A549 (cell line): ENCODE measurements around the gene FASTK.

Source experiments
- ATOH8 ChIP-seq: fragments of 250-450 bp; sonication (Bioruptor Pico); IDR thresholded peaks from 2 replicates; pipeline ENCODE4 v1.5.0; 2020; ENCODE audit warnings: low read depth, mild to moderate bottlenecking, moderate library complexity
- CBX8 ChIP-seq: fragments of 200-600 bp; sonication (generic); IDR thresholded peaks from 2 replicates; pipeline ENCODE4 v1.6.1; 2016
- CEBPB ChIP-seq, 2 experiments: fragments of >200 bp in 1 of 2; sonication (Bioruptor Twin) in 1 of 2; formaldehyde crosslinking in 1 of 2; IDR thresholded peaks; 2 replicates each; pipeline ENCODE4 v1.6.1; 2012 to 2016
- CHD2 ChIP-seq: fragments of 150-350 bp; IDR thresholded peaks from 2 replicates; pipeline ENCODE4 v1.6.1; 2014; ENCODE audit warnings: low read length; ENCODE audit not compliant: partially characterized antibody
- CHD4 ChIP-seq: fragments of 200-600 bp; sonication (generic); IDR thresholded peaks from 2 replicates; pipeline ENCODE4 v1.6.1; 2016; ENCODE audit warnings: antibody characterized with exemption, mild to moderate bottlenecking, borderline replicate concordance
- CTCF ChIP-seq: fragments of >200 bp; sonication (Bioruptor Twin); formaldehyde crosslinking; IDR thresholded peaks from 3 replicates; pipeline ENCODE4 v1.5.1; 2016
- FOSB ChIP-seq: fragments of 250-450 bp; sonication (Bioruptor Pico); IDR thresholded peaks from 2 replicates; pipeline ENCODE4 v1.5.0; 2020; ENCODE audit warnings: mild to moderate bottlenecking, moderate library complexity
- MYC ChIP-seq: IDR thresholded peaks from 2 replicates; pipeline ENCODE4 v1.6.1; 2012; ENCODE audit warnings: mild to moderate bottlenecking, inconsistent platforms, low read length, improper control_type of control experiment, borderline replicate concordance
- POLR2A ChIP-seq: IDR thresholded peaks from 2 replicates; pipeline ENCODE4 v1.6.1; 2012; ENCODE audit warnings: mild to moderate bottlenecking, low read length
- RAD21 ChIP-seq, 2 experiments: fragments of >200 bp in 1 of 2; sonication (Bioruptor Twin) in 1 of 2; formaldehyde crosslinking in 1 of 2; IDR thresholded peaks in 1 of 2; conservative IDR thresholded peaks in 1 of 2; 2 replicates in 1 of 2; 3 replicates in 1 of 2; pipeline ENCODE4 v1.6.1; 2012 to 2018; ENCODE audit warnings: inconsistent platforms in 1 of 2
- RCOR1 ChIP-seq: fragments of 150-350 bp; IDR thresholded peaks from 2 replicates; pipeline ENCODE4 v1.6.1; 2014; ENCODE audit warnings: antibody characterized with exemption, low read length, low read depth
- SREBF2 ChIP-seq: fragments of 450-650 bp; IDR thresholded peaks from 2 replicates; pipeline ENCODE4 v1.6.1; 2014; ENCODE audit warnings: mild to moderate bottlenecking, moderate library complexity

GRCh38 chr7:151080067-151080521 is 515 bp downstream of the FASTK start:
- TF ChIP-seq CEBPB (IDR thresholded peaks at IDR 0.05) (no peak), CHD2 (no peak), POLR2A (no peak), CTCF (no peak), RCOR1 (no peak), ATOH8 (CRISPR knock-in tag) (no peak), RAD21 (conservative IDR thresholded peaks at IDR 0.05 in 1 of 2, IDR thresholded peaks at IDR 0.05 in 1 of 2) (no peak), CBX8 (no peak), MYC (no peak), SREBF2 (no peak), CHD4 (no peak), FOSB (CRISPR knock-in tag) (no peak)
